H1 (cell line): Measurements from ENCODE around the gene HBA2.
A peak's percentile ranks its signal among the peaks of the same experiment; 100 is the strongest.

Experiments used
- CTCF ChIP-seq, 3 experiments: IDR thresholded peaks; 1 replicate in 2 of 3; 2 replicates in 1 of 3; pipeline versions ENCODE4 v1.5.1 to v1.6.1; 2011; ENCODE audit warnings: low read length in 3 of 3, mild to moderate bottlenecking in 3 of 3, inconsistent platforms in 2 of 3, low read depth in 1 of 3, moderate library complexity in 1 of 3; ENCODE audit not compliant: insufficient read depth in 1 of 3; ENCODE audit errors: control extremely low read depth in 1 of 3
- EP300 ChIP-seq, 2 experiments: IDR thresholded peaks; 1 replicate in 1 of 2; 2 replicates in 1 of 2; pipeline ENCODE4 v1.6.1; 2011 to 2012; ENCODE audit warnings: low read depth in 2 of 2, low read length in 2 of 2, mild to moderate bottlenecking in 2 of 2, borderline replicate concordance in 1 of 2, inconsistent platforms in 1 of 2, moderate library complexity in 1 of 2
- EZH2 ChIP-seq: fragments of 200-600 bp; sonication (generic); IDR thresholded peaks from 2 replicates; pipeline ENCODE4 v1.7.1; 2012; ENCODE audit warnings: low read depth, mild to moderate bottlenecking, moderate library complexity, low read length, inconsistent platforms; ENCODE audit not compliant: severe bottlenecking
- MAFK ChIP-seq: IDR thresholded peaks from 2 replicates; pipeline ENCODE4 v1.6.1; 2012; ENCODE audit warnings: low read depth, mild to moderate bottlenecking, improper control_type of control experiment, low read length
- NRF1 ChIP-seq: IDR thresholded peaks from 2 replicates; pipeline ENCODE4 v1.6.1; 2011; ENCODE audit warnings: mild to moderate bottlenecking, low read depth, low read length, improper control_type of control experiment
- POLR2A ChIP-seq, 2 experiments: IDR thresholded peaks; 1 replicate in 1 of 2; 2 replicates in 1 of 2; pipeline ENCODE4 v1.6.1; 2011; ENCODE audit warnings: low read depth in 2 of 2, low read length in 2 of 2, mild to moderate bottlenecking in 2 of 2; ENCODE audit errors: control extremely low read depth in 1 of 2
- SIN3A ChIP-seq, 2 experiments: IDR thresholded peaks in 1 of 2; conservative IDR thresholded peaks in 1 of 2; 2 replicates each; pipeline ENCODE4 v1.6.1; 2011 to 2012; ENCODE audit warnings: low read length in 2 of 2, improper control_type of control experiment in 1 of 2, low read depth in 1 of 2, mild to moderate bottlenecking in 1 of 2
- SP4 ChIP-seq: IDR thresholded peaks from 2 replicates; pipeline ENCODE4 v1.6.1; 2012; ENCODE audit warnings: low read length, inconsistent platforms
- TEAD4 ChIP-seq: IDR thresholded peaks from 2 replicates; pipeline ENCODE4 v1.6.1; 2012; ENCODE audit warnings: low read depth, low read length, inconsistent platforms, mixed read lengths

GRCh38 chr16:177394-177822 lies 4.7 kb downstream of the HBA2 start:
- TF ChIP-seq EP300 (IDR thresholded peaks at IDR 0.05; ENCODE audit: borderline replicate concordance in 1 of 2, low read depth in 2 of 2, low read length in 2 of 2) = no peak
- TF ChIP-seq SP4 = no peak
- TF ChIP-seq CTCF (IDR thresholded peaks at IDR 0.05; ENCODE audit: control extremely low read depth in 1 of 3, insufficient read depth in 1 of 3, low read depth in 1 of 3, low read length in 3 of 3) = no peak
- TF ChIP-seq MAFK = no peak
- no peak for TF ChIP-seq SIN3A (conservative IDR thresholded peaks at IDR 0.05 in 1 of 2, IDR thresholded peaks at IDR 0.05 in 1 of 2; ENCODE audit: low read depth in 1 of 2, low read length in 2 of 2)
- no peak for TF ChIP-seq POLR2A (IDR thresholded peaks at IDR 0.05; ENCODE audit: control extremely low read depth in 1 of 2, low read depth in 2 of 2, low read length in 2 of 2)
- peak; percentile 36 for TF ChIP-seq EZH2
- TF ChIP-seq TEAD4 = no peak
- TF ChIP-seq NRF1 = no peak
